HG03060 (cell line): ENCODE measurements around the gene SUGCT.
"Not testable (repeated sequence)": the region's sequence is repeated elsewhere in the genome, so short reads cannot be mapped to it uniquely, and the experiment has no call there.

Source experiments
- ATAC-seq: cut with Tn5 transposase; IDR thresholded peaks from one replicate; pipeline ENCODE4 v1.9.1; 2021; ENCODE audit warnings: low read depth, moderate number of reproducible peaks; ENCODE audit not compliant: unreplicated experiment

The SUGCT gene

DNA sequence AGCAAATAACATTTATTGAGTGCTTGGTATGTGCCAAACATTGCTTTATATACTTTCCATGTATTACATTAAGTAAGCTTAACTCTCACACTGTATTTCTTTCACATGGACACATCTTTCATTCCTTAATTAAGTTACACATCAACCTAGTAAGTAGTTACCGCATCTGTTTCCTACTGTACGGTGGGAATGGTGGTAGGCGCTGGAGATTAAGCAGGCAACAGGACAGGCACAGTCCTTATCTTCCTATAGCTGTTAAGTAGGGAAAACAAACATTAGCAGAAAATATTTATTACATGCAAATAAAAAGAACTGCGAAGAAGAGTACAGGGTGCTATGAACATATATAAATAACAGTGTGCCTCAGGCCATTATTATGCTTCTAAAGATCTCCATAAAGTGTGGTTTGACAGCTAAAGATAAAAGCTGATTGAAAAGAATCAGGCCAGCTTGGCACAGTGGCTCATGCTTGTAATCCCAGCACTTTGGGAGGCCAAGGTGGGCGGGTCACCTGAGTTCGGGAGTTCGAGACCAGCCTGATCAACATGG, 105.0 kb downstream of the SUGCT start:
- ATAC-seq: no peak

DNA sequence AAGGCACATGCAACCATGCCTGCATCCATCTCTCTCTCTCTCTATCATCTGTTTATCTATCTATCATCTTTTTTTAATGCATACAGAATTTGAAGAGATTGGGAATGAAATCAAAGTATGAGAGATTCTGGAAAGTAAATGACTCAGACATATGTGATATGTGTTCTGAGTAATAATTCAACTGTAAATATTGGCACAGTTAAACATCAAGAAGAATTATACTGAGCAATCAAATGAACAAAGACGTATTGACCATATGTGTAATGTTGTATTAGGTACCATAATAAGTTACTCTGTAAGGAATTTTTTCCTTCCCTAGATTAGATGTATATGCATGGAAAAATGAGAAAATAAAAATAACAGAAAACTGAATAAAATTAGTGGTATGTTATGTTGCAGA, 108.3 kb downstream of the SUGCT start:
- ATAC-seq: no peak

DNA sequence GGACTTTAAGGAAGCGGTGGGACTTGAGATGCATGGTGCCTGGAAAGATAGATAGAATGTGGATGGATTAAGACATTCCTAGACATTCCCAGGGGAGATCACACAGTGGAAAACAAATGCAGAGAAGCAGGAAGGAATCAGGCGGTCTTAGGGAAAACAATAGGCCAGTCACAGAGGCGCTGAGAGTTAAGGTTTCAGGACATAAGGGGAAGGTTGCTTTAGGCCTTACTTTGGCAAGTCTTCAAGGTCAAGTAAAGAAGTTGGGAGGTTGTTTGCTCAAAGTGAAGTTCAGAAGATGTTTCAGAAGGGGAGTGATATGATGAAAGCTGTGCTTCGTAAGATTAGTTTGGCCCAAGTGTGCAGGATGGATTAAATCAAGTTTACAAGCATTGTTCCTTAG, 109.4 kb downstream of the SUGCT start:
- no peak for ATAC-seq

DNA sequence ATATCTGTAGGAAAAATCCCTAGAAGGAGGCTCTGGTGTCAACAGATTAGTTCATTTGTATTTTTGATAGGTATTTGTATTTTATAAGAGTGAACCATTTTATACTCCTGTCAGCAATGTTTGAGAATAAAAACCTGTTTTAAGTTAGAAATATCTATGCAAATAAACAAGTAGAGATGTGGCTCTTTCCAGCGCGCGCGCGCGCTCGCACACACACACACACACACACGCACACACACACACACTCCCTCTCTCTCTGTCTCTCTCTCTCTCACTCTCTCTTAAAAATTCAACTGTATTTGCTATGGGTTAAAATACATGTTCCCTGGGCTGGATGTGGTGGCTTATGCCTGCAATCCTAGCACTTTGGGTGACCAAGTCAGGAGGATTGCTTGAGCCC, 113.9 kb downstream of the SUGCT start:
- no peak for ATAC-seq

DNA sequence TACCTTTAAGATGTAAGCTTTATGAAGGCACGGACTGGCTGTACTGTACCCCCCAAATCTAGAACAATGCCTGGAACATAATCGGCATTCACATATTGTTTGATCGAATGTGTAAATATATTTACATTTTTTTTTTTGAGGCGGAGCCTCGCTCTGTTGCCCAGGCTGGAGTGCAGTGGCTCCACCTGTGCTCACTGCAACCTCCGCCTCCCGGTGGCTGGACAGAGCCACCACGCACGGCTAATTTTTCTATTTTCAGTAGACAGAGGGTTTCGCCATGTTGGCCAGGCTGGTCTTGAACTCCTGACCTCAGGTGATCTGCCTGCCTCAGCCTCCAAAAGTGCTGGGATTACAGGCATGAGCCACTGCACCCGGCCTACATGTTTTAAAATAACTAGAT, 118.6 kb downstream of the SUGCT start:
- ATAC-seq: not testable (repeated sequence)

DNA sequence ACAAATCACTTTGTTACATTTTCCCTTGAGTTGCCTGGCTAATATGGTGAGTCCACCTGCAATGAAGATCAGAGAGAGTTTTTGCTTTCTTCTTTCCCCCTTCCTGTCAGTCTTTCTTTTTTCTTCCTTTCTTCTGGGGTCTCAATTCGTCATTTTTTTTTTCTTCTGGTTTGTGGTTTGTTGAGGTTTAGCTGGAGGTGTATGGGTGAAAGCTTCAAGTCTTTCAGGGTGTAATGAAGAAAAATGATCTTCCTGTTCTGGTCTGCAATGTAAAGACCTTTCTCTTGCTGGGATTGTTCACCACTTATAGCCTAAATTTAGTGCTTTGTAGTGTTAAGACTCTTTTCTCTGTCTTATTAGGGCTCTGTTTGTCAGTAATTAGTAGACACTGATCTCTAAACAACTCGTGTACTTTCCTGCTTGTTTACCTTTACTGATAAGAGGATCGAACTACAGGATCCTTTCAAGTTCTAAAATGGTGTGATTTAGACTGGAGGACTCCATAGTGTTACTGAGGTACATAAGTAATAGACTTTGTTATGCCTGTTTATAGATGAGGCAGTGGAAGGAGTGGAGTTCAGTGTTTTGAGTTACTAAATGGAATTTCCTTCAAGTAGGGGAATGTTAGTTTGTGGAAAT, 129.1 kb downstream of the SUGCT start:
- no peak for ATAC-seq

DNA sequence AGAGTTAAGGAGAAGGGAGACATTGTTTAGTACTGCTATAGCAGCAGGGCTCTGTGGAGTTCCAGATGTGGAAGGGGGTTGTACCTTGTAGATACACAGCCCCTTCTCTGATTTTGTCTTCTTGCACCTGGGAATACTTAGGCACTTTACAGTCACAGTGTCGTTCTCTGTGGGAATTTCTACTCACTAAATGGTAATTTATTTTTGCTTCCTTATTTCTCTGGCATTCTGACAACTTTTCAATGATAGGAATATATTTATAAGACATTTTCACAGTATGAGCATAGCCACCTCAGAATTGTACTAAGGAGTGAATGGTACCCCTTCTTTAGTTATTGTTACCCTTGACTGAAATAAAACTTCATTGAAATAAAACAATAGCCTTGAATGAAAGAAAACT, 132.8 kb downstream of the SUGCT start:
- ATAC-seq: no peak

DNA sequence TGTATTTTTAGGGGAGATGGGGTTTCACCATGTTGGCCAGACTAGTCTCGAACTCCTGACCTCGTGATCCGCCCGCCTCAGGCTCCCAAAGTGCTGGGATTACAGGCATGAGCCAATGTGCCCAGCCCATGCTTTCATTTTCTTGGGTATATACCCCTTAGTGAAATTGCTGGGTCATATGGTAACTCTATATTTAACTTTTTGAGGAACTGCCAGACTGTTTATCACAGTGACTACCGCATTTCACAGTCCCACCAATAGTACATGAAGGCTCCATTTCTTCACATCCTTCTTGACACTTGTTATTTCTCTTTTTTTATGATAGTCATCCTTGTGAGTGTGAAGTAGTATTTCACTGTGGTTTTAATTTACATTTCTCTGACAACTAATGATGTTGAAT, 134.0 kb downstream of the SUGCT start:
- ATAC-seq: not testable (repeated sequence)

DNA sequence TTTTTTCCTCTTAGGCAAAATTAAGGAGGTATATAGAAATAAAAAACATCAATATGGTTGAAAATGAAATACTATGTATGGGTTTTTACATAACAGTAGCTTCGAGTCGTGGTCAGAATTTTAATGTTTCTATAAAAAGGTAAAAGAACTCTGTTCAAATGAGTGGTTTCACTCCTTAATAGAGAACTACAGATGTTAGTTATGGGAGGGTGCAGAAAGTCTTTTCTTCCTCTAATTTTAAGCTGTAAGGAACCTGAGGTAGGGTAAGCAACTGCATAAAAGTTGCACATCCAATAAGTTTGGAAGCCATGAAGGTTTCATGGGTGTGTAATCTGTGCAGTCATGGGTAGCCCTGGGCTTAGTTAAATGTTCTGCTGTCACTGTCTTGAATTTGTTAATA, 141.3 kb downstream of the SUGCT start:
- no peak for ATAC-seq

DNA sequence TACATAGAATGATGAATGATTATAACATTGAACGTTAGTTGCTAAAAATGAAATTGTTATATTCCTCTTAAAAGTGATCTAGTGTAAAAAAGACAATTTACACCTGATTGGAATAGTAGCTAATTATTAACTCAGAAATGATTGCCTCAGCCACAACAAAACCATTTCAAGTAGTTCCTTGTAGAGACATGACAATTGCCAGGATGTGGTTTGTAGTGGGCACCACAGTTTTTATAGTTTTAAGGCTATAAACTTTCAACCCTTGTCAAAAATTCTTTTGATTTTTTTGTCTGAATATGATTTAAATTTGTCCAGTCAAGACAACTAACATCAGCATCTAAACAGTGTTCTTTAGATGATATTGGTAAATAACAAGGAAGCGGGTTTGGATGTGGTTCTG, 145.2 kb downstream of the SUGCT start:
- ATAC-seq: no peak

DNA sequence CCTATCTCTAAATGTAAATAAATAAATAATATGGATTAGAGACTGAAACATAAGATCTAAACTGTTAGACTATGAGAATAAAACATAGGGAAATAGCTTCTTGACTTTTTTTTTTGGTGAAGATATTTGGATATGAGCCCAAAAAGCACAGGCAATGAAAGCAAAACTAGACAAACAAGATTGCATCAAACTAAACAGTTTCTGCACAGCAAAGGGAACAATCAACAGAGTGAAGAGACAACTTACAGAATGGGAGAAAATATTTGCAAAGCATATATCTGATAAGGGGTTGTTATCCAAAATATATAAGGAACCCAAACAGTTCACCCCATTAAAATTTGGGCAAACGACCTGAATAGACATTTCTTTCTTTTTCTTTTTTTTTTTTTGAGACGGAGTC, 148.1 kb downstream of the SUGCT start:
- ATAC-seq: no peak

DNA sequence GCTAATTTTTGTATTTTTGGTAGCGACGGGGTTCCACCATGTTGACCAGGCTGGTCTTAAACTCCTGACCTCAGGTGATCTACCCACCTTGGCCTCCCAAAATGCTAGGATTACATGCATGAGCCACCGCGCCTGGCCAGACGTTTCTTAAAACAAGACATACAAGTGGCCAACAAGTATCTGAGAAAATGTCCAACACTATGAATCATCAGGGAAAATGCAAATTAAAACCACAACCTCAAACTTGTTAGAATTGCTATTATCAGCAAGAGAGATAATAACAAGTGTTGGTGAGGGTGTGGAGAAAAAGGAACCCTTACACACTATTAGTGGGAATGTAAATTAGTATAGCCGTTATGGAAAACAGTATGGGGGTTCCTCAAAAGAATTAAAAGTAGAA, 148.6 kb downstream of the SUGCT start:
- ATAC-seq: no peak

DNA sequence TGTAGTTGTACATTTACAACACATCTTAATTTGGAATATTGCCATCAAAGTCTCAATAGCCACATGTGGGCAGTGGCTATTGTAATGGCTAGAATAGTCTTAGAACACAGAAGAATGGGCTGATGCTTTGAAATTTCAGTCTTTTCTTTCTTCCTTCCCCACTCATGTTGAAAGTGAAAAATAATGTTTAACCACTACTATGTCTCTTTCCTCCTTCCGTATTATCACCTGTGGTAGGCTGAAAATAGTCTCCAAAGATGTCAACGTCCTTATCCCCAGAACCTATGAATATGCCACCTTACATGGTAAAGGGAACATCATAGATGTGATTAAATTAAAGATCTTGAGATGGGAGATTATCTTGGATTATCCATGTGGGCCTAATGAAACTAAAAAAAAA, 154.0 kb downstream of the SUGCT start:
- peak; percentile 74 for ATAC-seq

DNA sequence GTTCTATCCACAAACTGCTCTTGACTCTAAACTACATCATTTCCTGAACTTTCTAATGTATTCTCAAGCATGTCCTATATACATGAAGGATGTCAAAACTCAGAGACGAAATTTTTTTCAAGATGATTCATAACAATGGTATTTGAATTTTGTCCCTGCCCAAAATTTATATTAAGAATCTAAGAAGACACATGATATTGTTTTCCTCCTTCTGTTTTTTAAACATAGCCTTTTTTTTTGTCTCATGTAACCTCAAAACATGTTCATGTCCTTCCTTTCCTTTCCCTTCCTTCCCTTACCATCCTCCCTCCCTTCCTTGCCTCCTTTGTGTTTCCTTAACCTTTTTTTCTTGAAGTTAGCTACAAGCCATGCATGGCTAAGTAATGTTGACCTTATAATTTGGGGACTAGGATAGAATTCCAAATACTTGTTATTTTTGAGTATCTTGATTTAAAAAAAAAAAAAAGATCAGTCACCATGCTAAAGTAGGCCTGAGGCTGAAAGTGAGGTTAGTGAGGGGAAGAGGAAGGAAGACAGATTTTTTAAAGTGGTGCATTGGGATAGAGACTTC, 163.0 kb downstream of the SUGCT start:
- ATAC-seq: no peak

DNA sequence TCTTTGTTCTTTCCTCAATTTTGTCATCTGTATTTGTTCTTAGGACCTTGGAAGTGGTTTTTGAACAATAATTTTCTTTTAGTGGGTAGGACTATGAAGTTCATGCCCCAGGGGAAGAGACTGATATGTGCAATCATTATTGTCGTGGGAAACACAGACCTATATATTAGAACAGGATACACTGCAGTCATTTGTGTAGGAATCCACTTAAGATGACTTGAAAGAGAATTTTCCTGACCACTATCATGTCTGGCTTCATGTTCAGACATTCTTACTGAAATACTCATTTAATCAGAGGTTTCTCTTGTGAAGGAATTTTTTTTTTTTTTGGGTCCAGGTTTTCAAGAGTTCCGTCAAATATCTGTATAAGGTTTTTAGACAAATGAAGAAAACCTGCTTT, 163.6 kb downstream of the SUGCT start:
- no peak for ATAC-seq

DNA sequence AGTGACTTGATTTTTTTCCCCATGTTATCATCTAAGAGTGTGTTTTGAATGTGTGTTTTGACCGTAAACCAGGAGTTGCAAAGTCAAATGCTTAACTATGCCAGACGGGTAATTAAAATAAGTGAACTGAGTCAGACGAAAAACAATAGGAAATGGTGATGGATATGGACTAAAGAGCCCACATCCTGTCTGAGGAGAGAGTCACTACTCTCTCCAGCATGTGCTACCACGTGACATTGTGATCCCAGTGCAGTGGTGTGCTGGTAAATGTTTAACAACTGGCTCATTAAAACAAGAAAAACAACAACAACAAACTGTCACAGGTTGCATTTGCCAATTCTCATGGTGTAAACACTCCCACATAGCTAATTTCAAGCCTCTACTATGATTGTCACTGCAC, 164.3 kb downstream of the SUGCT start:
- no peak for ATAC-seq

DNA sequence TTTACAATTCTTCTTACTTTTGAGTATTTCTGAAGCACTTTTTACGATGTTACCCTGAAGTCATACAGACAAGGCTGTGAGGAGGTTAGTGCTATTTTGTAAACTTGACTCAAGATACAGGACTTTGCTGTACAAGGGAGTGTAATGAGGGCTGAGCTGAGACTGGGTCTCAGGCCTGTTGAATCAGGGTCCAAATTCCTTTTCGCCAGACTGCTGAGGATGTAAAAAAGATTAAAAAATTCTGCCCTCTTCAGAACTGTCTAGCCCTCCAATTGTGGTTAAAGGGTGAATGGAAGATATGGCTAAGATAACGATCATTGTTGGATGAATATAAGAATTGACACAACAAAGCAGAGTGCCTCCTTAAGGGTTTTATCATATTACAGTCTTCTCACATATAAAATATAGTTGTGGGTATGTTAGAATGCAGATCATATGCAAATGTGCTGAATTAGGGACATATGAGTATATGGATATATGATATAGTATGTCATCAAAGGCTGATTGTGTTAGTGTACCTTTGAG, 165.4 kb downstream of the SUGCT start:
- ATAC-seq: no peak

DNA sequence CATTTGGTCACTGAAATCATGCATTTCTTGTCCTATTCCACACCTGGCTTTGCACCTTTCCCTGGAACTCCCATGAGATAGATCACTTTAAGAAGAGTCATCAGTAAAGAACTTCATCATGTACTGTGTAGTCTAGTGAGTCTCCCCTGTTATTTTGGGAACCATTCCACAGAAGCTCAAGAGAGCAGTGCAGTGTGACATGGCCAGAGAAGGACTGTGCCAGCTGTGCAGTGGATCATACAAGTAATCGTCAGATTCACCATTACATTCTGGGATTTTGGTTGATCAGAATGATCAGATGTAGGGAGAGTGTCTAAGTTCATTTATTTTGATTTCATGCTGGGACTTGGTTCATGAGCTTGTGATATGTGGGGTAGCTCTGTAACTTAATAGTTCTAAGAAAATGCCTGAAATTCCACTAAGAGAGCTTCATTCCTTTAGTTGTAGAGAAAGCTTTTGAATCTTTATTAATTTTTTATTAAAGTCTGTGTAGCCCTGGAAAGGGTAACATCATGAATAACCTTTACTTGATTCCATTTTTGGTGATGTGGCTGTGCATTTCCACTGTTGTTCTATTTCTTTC, 166.8 kb downstream of the SUGCT start:
- no peak for ATAC-seq

DNA sequence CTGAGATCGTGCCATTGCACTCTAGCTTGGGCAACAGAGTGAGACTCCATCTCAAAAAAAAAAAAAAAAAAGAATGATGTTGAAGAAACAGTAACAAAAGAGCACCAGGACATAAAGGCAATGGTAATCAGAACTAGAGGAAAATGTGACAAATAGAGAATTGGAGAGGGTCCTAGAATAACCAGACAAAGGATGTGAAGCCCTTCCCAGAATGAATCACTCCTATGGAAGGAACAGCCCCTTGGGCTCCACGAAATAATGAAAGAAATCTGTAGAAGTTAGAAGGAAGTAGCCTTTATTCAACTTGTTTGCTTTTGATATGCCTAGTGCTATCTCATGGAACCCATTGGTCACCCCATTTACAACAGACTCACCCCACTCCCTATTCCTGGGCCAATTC, 169.2 kb downstream of the SUGCT start:
- ATAC-seq: no peak

DNA sequence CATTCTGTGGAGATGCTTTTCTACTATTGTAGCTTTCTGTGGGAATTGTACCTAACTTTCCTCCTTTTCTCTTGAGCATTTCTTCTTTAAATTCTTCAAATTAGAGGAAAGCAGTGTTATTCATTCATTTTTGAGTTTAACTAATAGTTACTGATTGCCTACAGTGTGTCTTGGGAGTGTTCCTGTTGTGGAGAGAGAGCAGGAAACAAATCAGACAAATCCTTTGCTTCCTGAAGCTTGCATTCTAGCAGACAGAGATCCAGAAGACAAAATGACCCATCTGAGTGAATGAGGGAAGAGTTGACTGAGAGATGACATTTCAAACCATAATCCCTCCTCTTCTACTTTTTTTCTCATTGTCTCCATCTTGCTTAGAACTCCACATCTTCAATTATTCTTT, 170.4 kb downstream of the SUGCT start:
- no peak for ATAC-seq

DNA sequence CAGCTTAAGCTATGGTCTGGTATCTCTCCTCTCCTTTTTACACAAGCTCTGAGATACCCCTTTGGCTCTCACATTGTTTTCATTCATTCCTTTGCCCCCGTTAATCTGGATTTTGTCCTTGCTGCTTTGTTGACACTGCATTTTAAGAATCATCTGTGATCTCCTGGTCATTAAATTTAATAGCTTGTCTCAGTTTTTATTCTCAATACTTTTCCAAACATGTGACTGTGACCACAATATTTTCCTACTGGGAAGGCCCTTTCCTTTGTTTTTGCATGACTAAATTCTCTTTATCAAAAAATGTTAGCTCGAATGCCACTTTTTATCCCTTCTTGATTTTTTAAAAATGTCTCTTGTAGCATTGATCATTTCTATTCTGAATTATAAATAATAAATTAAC, 171.2 kb downstream of the SUGCT start:
- no peak for ATAC-seq

DNA sequence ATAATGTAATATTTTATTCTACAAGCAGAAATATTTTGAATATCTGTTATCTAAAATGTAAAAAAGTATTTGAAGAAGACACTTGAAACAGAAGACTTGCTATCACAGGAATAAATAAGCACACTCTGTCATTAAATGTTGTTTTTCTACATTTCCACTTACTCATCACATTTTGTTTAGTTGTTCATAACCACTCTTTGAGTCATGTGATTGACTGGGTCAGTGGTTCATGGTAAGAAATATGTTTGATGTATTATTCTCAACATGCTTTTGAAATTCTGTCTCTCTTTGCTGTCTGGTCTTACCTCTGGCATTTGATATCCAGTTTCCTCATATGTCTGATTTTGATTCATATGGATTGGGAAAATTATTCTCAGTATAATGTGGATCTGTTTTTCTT, 171.8 kb downstream of the SUGCT start:
- no peak for ATAC-seq
